GM08714 (cell line): ENCODE results near the gene LMF2.
"Not testable (repeated sequence)": the region's sequence is repeated elsewhere in the genome, so short reads cannot be mapped to it uniquely, and the experiment has no call there.

Source experiments
- H3K4me3 ChIP-seq: fragments of 200-500 bp; sonication (Bioruptor generic); 2 replicates; pipeline ENCODE4 v1.5.1; 2014; ENCODE audit warnings: mild to moderate bottlenecking, low read length, inconsistent platforms
- ZNF274 ChIP-seq: IDR thresholded peaks from 2 replicates; pipeline ENCODE4 v1.6.1; 2012; ENCODE audit warnings: mild to moderate bottlenecking, low read depth, low read length

The LMF2 gene

GRCh38 chr22:50544078-50544745, 36.7 kb upstream of the LMF2 start:
- no peak overlapping the region for H3K4me3 ChIP-seq

GRCh38 chr22:50542416-50542927, 35.0 kb upstream of the LMF2 start:
- peak overlapping the region; percentile 0; the same call in 1 of the 2 replicates for H3K4me3 ChIP-seq
- TF ChIP-seq ZNF274, result no peak

More at GRCh38 chr22:50544078-50544745, 36.7 kb upstream of the LMF2 start:
- no peak for TF ChIP-seq ZNF274

GRCh38 chr22:50541667-50542026, 34.1 kb upstream of the LMF2 start:
- H3K4me3 ChIP-seq, result peak overlapping the region; percentile 49; the same call in 1 of the 2 replicates

- no peak overlapping the region for H3K4me3 ChIP-seq
- no peak for TF ChIP-seq ZNF274
Observed at GRCh38 chr22:50540381-50540780, 32.9 kb upstream of the LMF2 start.

- H3K4me3 ChIP-seq, result no peak overlapping the region
- TF ChIP-seq ZNF274, result no peak
Observed at GRCh38 chr22:50537765-50538164, 30.3 kb upstream of the LMF2 start.

- TF ChIP-seq ZNF274, result no peak
- H3K4me3 ChIP-seq, result no peak overlapping the region
Observed at GRCh38 chr22:50536226-50536625, 28.7 kb upstream of the LMF2 start.

- H3K4me3 ChIP-seq, result no peak overlapping the region
- no peak for TF ChIP-seq ZNF274
Observed at GRCh38 chr22:50535113-50535512, 27.6 kb upstream of the LMF2 start.

- H3K4me3 ChIP-seq, result not testable (repeated sequence)
Observed at GRCh38 chr22:50533856-50534711, 26.6 kb upstream of the LMF2 start.

- no peak for TF ChIP-seq ZNF274
- H3K4me3 ChIP-seq, result no peak overlapping the region; the same call in 1 of the 2 replicates
Observed at GRCh38 chr22:50532824-50533796, 25.6 kb upstream of the LMF2 start.

- no peak for TF ChIP-seq ZNF274
Observed at GRCh38 chr22:50531962-50532674, 24.6 kb upstream of the LMF2 start.

GRCh38 chr22:50531546-50531961, 24.1 kb upstream of the LMF2 start:
- H3K4me3 ChIP-seq, result peak overlapping the region; percentile 79
- no peak for TF ChIP-seq ZNF274

More at GRCh38 chr22:50531962-50532674, 24.6 kb upstream of the LMF2 start:
- H3K4me3 ChIP-seq, result peak overlapping the region; percentile 79; the same call in 1 of the 2 replicates

- TF ChIP-seq ZNF274, result no peak
- H3K4me3 ChIP-seq, result peak overlapping the region; percentile 79
Observed at GRCh38 chr22:50530877-50531545, 23.5 kb upstream of the LMF2 start.

GRCh38 chr22:50530580-50530876, 23.0 kb upstream of the LMF2 start:
- no peak for TF ChIP-seq ZNF274
- H3K4me3 ChIP-seq, result peak overlapping the region; percentile 79
